HEK293 (cell line): ENCODE results near the gene CHST12.

ENCODE experiments used
- CTCF ChIA-PET: fragments of 350-600 bp; formaldehyde crosslinking; extraction: SDS; loops from one replicate; lab custom pipeline; 2021; ENCODE audit warnings: antibody characterized with exemption; lab: Yijun Ruan, JAX
- POLR2A ChIA-PET: fragments of 300-600 bp; formaldehyde crosslinking; extraction: SDS; loops from one replicate; lab custom pipeline; 2020; ENCODE audit warnings: antibody characterized with exemption, inconsistent platforms; lab: Yijun Ruan, JAX
- H3K27ac ChIP-seq: fragments of 200-500 bp; sonication (Bioruptor generic); 2 replicates; pipeline ENCODE4 v1.5.1; 2014; ENCODE audit warnings: low read depth, low read length, control low read depth, inconsistent platforms; ENCODE audit errors: extremely low read depth
- H3K36me3 ChIP-seq, 2 experiments: fragments of 200-500 bp in 1 of 2; sonication (Bioruptor generic) in 1 of 2; 1 replicate in 1 of 2; 2 replicates in 1 of 2; pipeline ENCODE4 v1.5.1; 2014 to 2017; ENCODE audit warnings: inconsistent platforms in 2 of 2, low read length in 2 of 2; ENCODE audit not compliant: control insufficient read depth in 2 of 2, insufficient read depth in 1 of 2
- H3K4me1 ChIP-seq: fragments of 200-500 bp; sonication (Bioruptor generic); 2 replicates; pipeline ENCODE4 v1.5.1; 2014; ENCODE audit warnings: mild to moderate bottlenecking, low read length, inconsistent platforms; ENCODE audit not compliant: control insufficient read depth, insufficient read depth
- H3K4me3 ChIP-seq: 2 replicates; pipeline ENCODE4 v1.5.1; 2011; ENCODE audit warnings: low read depth, mild to moderate bottlenecking, control low read depth, low read length, moderate library complexity
- H3K9me3 ChIP-seq: fragments of 200-500 bp; sonication (Bioruptor generic); 2 replicates; pipeline ENCODE4 v1.5.1; 2014; ENCODE audit warnings: low read depth, low read length, inconsistent platforms; ENCODE audit not compliant: control insufficient read depth, insufficient read depth
- GLI2 ChIP-seq: fragments of 450-650 bp; formaldehyde crosslinking; IDR thresholded peaks from 2 replicates; pipeline ENCODE4; 2017; ENCODE audit warnings: missing biosample characterization, missing genetic modification characterization, low read depth, borderline replicate concordance
- OSR2 ChIP-seq: fragments of 450-650 bp; formaldehyde crosslinking; IDR thresholded peaks from 2 replicates; pipeline ENCODE4 v1.5.1; 2016; ENCODE audit warnings: missing biosample characterization, missing genetic modification characterization
- PRDM6 ChIP-seq: fragments of 450-650 bp; formaldehyde crosslinking; IDR thresholded peaks from 2 replicates; pipeline ENCODE4 v1.5.1; 2017; ENCODE audit warnings: missing biosample characterization, missing genetic modification characterization
- SALL2 ChIP-seq: fragments of 450-650 bp; formaldehyde crosslinking; IDR thresholded peaks from 2 replicates; pipeline ENCODE4 v1.5.0; 2017; ENCODE audit warnings: missing biosample characterization, mild to moderate bottlenecking, missing genetic modification characterization, borderline replicate concordance
- SP2 ChIP-seq: fragments of 450-650 bp; formaldehyde crosslinking; IDR thresholded peaks from 2 replicates; pipeline ENCODE4 v1.5.1; 2016; ENCODE audit warnings: missing biosample characterization, missing genetic modification characterization
- SP7 ChIP-seq: fragments of 450-650 bp; formaldehyde crosslinking; IDR thresholded peaks from 2 replicates; pipeline ENCODE4 v1.5.1; 2016; ENCODE audit warnings: missing biosample characterization, missing genetic modification characterization
- TCF7L2 ChIP-seq: IDR thresholded peaks from 2 replicates; pipeline ENCODE4 v1.6.1; 2011; ENCODE audit warnings: low read depth, mild to moderate bottlenecking, inconsistent platforms, low read length, moderate library complexity, borderline replicate concordance
- WT1 ChIP-seq: fragments of 450-650 bp; formaldehyde crosslinking; IDR thresholded peaks from 2 replicates; pipeline ENCODE4 v1.5.1; 2016; ENCODE audit warnings: missing biosample characterization, missing genetic modification characterization
- YY1 ChIP-seq: fragments of 450-650 bp; formaldehyde crosslinking; IDR thresholded peaks from 2 replicates; pipeline ENCODE4 v1.5.1; 2018; ENCODE audit warnings: missing biosample characterization, missing genetic modification characterization
- ZBTB11 ChIP-seq: fragments of 450-650 bp; formaldehyde crosslinking; conservative IDR thresholded peaks from 2 replicates; pipeline ENCODE4 v1.5.1; 2016; ENCODE audit warnings: low read depth, missing biosample characterization, missing genetic modification characterization
- ZNF202 ChIP-seq: fragments of 450-650 bp; formaldehyde crosslinking; IDR thresholded peaks from 2 replicates; pipeline ENCODE4 v1.5.1; 2016; ENCODE audit warnings: missing biosample characterization, missing genetic modification characterization, borderline replicate concordance
- ZNF239 ChIP-seq: fragments of 450-650 bp; formaldehyde crosslinking; IDR thresholded peaks from 2 replicates; pipeline ENCODE4 v1.5.1; 2016; ENCODE audit warnings: missing biosample characterization, missing genetic modification characterization
- ZNF416 ChIP-seq: fragments of 450-650 bp; formaldehyde crosslinking; IDR thresholded peaks from 2 replicates; pipeline ENCODE4 v1.5.1; 2016; ENCODE audit warnings: missing biosample characterization, missing genetic modification characterization
- ZNF423 ChIP-seq: fragments of 450-650 bp; formaldehyde crosslinking; IDR thresholded peaks from 2 replicates; pipeline ENCODE4 v1.5.1; 2016; ENCODE audit warnings: missing biosample characterization, missing genetic modification characterization
- ZNF623 ChIP-seq: fragments of 450-650 bp; formaldehyde crosslinking; IDR thresholded peaks from 2 replicates; pipeline ENCODE4 v1.5.1; 2016; ENCODE audit warnings: missing biosample characterization, missing genetic modification characterization
- ZNF830 ChIP-seq: fragments of 450-650 bp; IDR thresholded peaks from 2 replicates; pipeline ENCODE4 v1.5.0; 2018; ENCODE audit warnings: missing biosample characterization, missing genetic modification characterization, low read depth, mild to moderate bottlenecking, moderate library complexity
- ZNF843 ChIP-seq: fragments of 450-650 bp; formaldehyde crosslinking; IDR thresholded peaks from 2 replicates; pipeline ENCODE4 v1.5.1; 2016; ENCODE audit warnings: missing biosample characterization, missing genetic modification characterization
- ZXDB ChIP-seq: fragments of 450-650 bp; formaldehyde crosslinking; IDR thresholded peaks from 2 replicates; pipeline ENCODE4 v1.5.1; 2016; ENCODE audit warnings: missing biosample characterization, missing genetic modification characterization
- TF ChIP-seq, protein P1 (sequence below): fragments of 450-650 bp; formaldehyde crosslinking; IDR thresholded peaks from 2 replicates; pipeline ENCODE4 v1.5.1; 2017; ENCODE audit warnings: missing biosample characterization, mild to moderate bottlenecking, missing genetic modification characterization, moderate library complexity

The CHST12 gene

GRCh38 chr7:2411049-2411448 is 7.6 kb downstream of the CHST12 start:
- H3K27ac ChIP-seq = no peak overlapping the region
- peaks cover 29% of the 10 kb centered on the region for H3K4me1 ChIP-seq
- ChIA-PET POLR2A (interaction anchor here (1.1 kb wide), 1 partner anchor 11 kb away, joined by 3 read pairs; no protein-coding TSS in a partner anchor), CTCF (interaction anchor here (1.2 to 2.1 kb wide), 3 partner anchors 10 to 40 kb away, joined by 3 to 10 read pairs (median 5); no protein-coding TSS in a partner anchor)
- H3K36me3 ChIP-seq = no peaks in the 10 kb centered on the region
- no peak for TF ChIP-seq ZNF830 (tag by site-specific recombination)
- TF ChIP-seq SP2 (tag by site-specific recombination) = no peak
- no peak for TF ChIP-seq ZXDB (tag by site-specific recombination)
- no peak for TF ChIP-seq ZNF623 (tag by site-specific recombination)
- no peak for TF ChIP-seq ZNF423 (tag by site-specific recombination)
- TF ChIP-seq, protein P1, sequence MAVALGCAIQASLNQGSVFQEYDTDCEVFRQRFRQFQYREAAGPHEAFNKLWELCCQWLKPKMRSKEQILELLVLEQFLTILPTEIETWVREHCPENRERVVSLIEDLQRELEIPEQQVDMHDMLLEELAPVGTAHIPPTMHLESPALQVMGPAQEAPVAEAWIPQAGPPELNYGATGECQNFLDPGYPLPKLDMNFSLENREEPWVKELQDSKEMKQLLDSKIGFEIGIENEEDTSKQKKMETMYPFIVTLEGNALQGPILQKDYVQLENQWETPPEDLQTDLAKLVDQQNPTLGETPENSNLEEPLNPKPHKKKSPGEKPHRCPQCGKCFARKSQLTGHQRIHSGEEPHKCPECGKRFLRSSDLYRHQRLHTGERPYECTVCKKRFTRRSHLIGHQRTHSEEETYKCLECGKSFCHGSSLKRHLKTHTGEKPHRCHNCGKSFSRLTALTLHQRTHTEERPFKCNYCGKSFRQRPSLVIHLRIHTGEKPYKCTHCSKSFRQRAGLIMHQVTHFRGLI = no peak
- TF ChIP-seq YY1 (tag by site-specific recombination) = no peak
- no peak for TF ChIP-seq ZNF202 (tag by site-specific recombination)
- TF ChIP-seq ZNF416 (tag by site-specific recombination) = no peak
- no peak for TF ChIP-seq GLI2
- TF ChIP-seq ZNF239 = no peak
- TF ChIP-seq SALL2 = no peak
- H3K9me3 ChIP-seq = no peaks in the 10 kb centered on the region
- H3K4me3 ChIP-seq = no peak overlapping the region

DNA sequence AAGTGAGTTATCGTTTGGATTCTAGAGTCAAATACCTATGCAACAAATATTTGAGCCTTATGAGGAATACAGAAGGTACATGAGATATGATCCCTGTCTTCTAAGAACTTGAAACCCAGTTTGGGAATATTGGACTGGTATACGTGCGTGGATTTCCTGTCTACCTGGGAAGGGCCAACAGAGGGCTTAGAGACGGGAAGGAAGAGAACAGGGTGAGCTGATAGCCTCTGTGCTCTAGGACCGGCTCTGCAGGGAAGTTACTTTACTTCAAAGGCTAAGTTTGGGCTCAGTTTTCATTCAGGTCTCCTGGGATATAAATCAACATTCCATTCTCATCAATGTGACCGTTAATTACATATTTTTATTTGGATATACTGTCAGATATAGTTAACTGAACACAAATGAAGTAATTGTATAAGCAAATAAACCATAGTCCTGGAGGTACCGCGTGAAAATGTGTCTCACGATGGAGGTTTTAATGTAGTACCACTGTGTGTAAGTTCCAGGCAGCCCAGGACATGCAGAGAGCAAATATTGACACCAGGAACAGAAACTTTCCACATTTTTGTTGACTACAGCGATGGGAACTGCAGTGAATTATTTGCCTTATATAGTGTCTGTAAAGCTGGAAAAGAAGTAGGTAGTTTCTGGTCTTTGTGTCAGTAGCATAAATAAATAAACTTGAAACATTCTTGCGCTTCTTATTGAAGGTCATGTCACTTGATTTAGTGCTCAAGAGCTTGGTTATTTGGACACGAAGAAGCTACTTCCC is 8.6 kb downstream of the CHST12 start:
- no peak overlapping the region for H3K4me3 ChIP-seq
- POLR2A ChIA-PET = interaction anchor here (1.1 kb wide), 1 partner anchor 9 kb away, joined by 3 read pairs; no protein-coding TSS in a partner anchor
- H3K9me3 ChIP-seq = no peaks in the 10 kb centered on the region
- H3K27ac ChIP-seq = no peak overlapping the region
- peaks cover 29% of the 10 kb centered on the region for H3K4me1 ChIP-seq
- no peaks in the 10 kb centered on the region for H3K36me3 ChIP-seq
- TF ChIP-seq TCF7L2 (peak; percentile 42; the same call in 1 of the 2 replicates), OSR2 (peak; percentile 39; the same call in 1 of the 2 replicates), ZBTB11 (tag by site-specific recombination) (no peak), SP7 (tag by site-specific recombination) (peak; percentile 50; the same call in 1 of the 2 replicates), WT1 (tag by site-specific recombination) (no peak), PRDM6 (tag by site-specific recombination) (peak; percentile 43), ZNF843 (tag by site-specific recombination) (no peak)
- CTCF ChIA-PET = interaction anchor here (0.5 to 2.1 kb wide), 7 partner anchors 9 to 826 kb away, joined by 3 to 10 read pairs (median 4); no protein-coding TSS in a partner anchor
